Inflammatory macrophage (primary cell): ENCODE data around the gene ENG.

ENCODE experiments used
- DNase-seq, 2 donors: peaks; one replicate each; pipeline ENCODE4 v3.0.0-alpha.2; 2020 to 2022

ENG gene

DNA sequence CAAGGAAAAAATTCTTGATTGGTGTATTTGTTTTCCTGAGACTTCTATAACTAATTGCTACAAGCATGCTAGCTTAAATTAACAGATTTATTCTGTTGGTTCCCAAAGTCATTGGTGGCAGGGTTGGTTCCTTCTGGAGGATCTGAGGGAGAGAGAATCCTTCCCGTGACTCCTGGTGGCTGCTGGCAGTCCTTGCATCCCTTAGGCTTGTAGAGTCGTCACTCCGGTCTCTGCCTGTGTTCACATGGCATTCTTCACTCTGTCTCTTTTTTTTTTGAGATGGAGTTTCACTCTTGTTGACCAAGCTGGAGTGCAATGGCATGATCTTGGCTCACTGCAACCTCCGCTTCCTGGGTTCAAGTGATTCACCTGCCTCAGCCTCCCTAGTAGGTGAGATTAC lies 63.4 kb downstream of the ENG start:
- DNase-seq: no peak

DNA sequence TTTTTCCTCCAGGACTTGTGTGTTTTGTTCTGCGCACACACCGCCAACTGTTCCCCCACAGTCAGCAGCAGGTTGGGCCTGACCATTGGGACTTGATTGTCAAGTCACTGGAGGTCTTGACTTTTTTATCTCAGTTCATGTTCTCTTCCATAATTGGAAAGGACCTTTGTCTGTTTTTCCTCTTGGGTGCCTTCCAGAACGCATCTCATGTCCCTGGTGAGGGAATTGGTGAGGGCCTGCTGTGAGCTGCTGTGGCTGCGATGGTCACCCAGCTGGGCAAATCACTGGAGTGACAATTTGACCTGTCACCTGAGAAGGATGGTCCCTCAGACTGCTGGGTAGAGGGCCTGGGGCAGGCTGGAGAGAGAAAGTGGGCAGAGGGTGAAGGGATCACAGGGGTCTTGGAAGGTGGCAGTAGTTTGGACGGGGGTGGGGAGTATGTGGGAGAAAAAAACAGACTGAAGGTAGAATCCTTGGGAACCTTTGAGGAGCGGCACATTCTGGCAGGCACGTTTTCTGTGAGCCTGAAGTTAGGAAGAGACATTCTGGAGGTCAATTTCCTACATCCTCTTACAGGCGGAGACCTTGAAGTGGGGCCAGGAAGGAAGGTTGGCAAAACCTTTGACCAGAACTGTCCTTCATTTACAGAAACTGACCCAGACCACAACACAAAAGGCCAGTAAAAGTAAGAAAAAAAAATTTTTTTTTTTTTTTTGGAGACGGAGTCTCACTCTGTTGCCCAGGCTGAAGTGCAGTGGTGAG lies 64.2 kb downstream of the ENG start:
- DNase-seq: no peak

GRCh38 chr9:127789179-127789578 lies 65.3 kb downstream of the ENG start:
- no peak for DNase-seq

DNA sequence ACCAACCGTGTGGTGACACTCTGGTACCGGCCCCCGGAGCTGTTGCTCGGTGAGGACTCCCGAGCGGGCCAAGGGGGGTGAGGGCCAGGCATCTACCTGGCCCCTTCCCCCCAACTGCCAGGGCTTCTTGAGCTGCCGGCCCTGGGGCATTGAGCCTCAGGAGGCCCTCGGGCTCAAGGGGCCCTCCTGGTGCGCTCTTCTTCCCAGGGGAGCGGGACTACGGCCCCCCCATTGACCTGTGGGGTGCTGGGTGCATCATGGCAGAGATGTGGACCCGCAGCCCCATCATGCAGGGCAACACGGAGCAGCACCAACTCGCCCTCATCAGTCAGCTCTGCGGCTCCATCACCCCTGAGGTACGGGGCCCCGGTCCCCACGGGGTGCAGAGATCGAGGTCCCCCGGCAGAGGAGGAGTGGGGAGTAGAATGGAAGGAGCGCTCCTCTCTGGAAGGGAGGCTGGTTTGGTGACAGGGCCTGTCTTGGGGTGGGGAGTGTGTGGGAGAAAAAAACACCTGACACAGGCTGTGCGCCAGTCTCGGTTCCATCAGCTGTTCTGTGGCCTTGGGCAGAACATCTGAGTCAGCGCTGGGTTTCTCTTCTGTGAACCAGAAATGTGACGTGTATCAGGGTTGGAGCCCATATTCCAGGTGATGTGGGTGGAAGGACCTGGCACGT lies 66.0 kb downstream of the ENG start:
- DNase-seq: no peak

GRCh38 chr9:127786773-127787104 lies 67.7 kb downstream of the ENG start:
- DNase-seq: no peak

DNA sequence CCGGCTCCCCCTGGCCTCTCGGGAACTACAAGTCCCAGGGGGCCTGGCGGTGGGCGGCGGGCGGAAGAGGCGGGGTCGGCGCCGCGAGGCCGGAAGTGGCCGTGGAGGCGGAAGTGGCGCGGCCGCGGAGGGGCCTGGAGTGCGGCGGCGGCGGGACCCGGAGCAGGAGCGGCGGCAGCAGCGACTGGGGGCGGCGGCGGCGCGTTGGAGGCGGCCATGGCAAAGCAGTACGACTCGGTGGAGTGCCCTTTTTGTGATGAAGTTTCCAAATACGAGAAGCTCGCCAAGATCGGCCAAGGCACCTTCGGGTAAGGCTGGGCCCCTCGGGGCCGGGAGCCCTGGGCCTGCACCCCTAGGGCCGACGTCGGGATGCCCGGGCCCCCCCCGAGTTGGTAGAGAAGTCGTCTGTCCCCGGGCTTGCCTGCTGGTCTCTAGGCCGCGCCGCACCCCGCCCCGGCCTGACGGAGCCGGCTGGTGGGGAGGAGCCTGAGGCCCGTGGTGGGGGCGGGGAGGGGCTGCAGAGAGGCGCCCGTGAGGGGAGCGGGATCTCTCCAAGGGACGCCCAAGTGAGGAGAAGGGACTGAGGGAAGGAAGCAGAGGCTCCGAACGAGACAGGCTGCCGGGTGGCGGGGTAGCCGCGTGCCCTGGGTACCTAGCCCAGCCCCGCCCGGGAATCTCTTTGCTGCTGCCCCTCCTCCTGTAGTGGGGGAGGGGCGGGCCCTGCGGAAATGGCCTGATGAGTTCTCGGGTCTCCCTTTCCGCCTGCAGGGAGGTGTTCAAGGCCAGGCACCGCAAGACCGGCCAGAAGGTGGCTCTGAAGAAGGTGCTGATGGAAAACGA lies 68.3 kb downstream of the ENG start, which contains the start of gene CDK9:
TSS of gene CDK9 (plus strand) at position 102 of the 840 bp plus-strand sequence. CDS start at position 217, 115 bp downstream.
- DNase-seq: peak; percentile 90 to 93

- DNase-seq: peak; percentile 74 to 76
Observed at GRCh38 chr9:127785023-127785932, 69.2 kb downstream of the ENG start.

- DNase-seq: peak; percentile 78 to 79
Observed at GRCh38 chr9:127783111-127784008, 71.1 kb downstream of the ENG start.

GRCh38 chr9:127781806-127782205 lies 72.7 kb downstream of the ENG start:
- DNase-seq: peak in 1 of 2 donors; percentile 38

GRCh38 chr9:127780909-127781308 lies 73.5 kb downstream of the ENG start:
- peak; percentile 89 to 92 for DNase-seq

GRCh38 chr9:127780126-127780885 lies 74.2 kb downstream of the ENG start:
- DNase-seq: no peak

DNA sequence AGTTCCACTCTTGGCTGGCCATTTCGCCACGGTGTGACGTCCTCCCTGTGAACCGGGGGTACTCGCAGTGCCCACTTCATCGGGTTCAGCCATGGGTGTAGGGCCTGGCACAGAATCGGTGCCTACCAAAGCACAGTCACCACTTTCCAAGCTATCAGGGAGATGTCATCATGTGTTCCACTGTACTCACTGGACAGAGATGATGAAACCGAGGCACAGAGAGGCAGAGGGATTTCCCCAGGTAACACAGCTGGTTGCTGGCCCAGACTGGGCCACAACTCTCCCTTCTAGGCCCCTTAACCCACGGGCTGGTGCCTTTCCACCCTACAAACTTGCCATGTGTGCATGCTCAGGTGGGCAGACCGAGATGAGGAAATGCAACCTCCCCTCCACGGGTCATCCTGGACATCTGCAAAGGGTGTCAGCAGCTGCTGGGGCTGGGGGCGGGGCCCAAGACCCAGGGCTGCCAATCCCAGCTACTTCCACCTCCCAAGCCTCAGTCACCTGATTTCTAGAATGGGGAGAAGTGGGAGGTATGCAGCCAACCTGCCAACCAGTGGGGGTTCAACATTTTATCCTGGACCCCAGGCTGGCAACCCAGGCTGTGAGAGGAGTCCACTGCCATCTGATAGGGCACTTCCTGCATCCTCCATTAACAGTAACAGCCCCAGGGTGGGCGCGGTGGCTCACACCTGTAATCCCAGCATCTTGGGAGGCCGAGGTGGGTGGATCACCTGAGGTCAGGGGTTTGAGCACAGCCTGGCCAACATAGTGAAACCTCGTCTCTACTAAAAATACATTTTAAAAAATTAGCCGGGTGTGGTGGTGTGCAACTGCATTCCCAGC lies 75.1 kb downstream of the ENG start:
- peak; percentile 68 to 83 for DNase-seq

- peak; percentile 64 to 69 for DNase-seq
Observed at GRCh38 chr9:127778280-127779135, 76.0 kb downstream of the ENG start, which contains the start of gene SH2D3C. Gene SH2D3C, minus strand, starts transcription at chr9:127778666. Its CDS starts 39 bp downstream, at chr9:127778627.

DNA sequence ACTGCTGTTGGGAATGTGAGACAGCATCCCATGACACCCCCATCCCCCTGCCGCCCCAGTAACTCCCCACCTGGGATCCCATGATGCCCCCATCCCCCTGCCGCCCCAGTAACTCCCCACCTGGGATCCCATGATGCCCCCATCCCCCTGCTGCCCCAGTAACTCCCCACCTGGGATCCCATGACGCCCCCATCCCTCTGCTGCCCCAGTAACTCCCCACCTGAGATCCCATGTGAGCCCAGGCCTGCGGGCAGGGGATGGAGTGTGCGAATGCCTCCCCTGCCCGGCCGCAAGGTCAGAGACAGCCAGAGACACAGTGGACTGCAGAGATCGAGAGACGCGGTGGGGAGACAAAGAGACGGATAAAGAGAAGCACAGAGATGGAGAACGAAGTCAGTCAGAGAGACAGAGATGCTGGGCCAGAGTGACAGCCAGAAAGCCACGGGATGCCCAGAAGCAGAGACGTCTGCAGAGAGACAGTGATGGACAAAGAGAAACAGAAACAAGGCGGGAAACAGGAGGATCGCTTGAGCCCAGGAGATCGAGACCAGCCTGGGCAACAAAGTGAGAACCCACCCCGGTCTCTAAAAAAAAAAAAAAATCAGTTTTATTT lies 77.0 kb downstream of the ENG start:
- no peak for DNase-seq

DNA sequence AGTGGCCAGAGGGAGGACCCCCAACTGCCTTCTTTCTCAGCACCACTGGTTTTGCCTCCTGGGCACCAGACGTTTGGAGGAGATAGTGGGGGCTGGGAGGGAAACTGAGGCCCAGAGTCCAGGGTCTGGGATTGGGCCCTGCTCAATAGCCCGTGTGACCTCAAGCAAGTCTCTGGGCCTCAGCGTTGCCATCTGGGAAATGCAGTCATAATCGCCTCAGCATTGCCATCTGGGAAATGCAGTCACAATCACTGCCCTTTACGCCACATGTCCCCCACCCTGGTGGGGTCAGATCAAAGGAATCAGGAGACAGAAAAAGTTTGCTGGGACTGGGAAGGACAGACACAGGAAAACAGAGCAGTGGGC lies 77.6 kb downstream of the ENG start:
- no peak for DNase-seq

DNA sequence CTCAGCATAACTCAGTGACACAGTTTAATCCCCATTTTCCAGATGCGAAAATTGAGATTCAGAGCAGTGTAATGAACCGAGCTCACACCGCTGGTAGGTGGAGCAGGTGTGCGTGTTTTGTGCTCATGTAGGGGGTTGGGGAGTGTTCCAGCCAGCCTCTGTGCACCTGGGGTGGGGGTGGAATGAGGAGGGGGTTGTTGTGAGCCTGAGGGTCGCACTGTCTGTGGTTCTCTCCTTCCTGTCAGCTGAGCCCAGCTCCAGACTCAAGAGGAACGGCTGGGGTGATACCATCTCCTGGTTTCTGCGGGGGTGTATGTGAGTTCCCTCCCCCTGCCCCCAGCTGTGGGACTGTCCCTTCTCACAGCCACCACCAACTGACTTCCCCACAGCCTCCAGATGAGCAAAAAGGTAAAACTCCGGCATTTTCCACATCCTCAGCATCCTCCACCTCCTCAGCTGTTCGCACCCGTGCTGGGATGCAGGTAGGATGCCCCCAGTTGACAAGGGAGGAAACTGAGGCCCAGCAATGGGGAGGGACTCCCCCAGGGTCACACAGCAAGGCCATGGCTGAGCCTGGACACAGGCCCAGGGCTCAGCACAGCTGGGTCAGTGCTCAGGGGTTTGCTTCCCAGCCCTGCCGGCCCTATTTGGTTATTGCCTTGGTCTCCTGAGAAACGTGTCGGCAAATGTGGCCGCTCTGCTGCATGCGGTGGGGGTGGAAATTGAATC lies 78.1 kb downstream of the ENG start:
- peak; percentile 85 to 88 for DNase-seq

DNA sequence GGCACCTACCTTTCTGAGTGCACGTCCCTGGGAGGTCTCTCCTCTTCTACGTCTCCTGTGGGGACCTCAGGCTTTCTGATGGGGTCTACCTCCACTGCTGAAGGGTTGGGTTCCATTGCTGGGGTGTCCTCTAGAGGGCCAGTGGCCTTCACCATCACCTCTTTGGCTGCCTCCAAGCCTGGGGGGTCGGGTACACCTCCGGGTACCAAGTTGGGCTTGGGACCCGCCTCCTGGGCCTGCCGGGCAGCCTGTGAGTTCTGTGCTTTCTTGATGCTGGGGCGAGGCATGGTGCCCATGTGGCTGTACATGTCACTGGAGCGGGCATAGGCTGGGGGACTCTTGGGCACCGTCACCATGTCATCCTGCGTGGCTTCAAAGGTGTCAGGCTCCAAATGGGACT lies 80.5 kb downstream of the ENG start:
- DNase-seq: no peak
